PC-3 (cell line): Measurements from ENCODE around the gene ILKAP.

ENCODE experiments used
- CTCF ChIP-seq: fragments of 300-600 bp; sonication (generic); conservative IDR thresholded peaks from 2 replicates; pipeline ENCODE4 v1.5.1; 2017; ENCODE audit warnings: antibody characterized with exemption, low read depth, mild to moderate bottlenecking, low read length
- EZH2 ChIP-seq: fragments of 300-600 bp; sonication (generic); IDR thresholded peaks from one replicate; pipeline ENCODE4 v1.6.1; 2017; ENCODE audit warnings: antibody characterized with exemption, mild to moderate bottlenecking, low read length; ENCODE audit not compliant: unreplicated experiment
- EZH2phosphoT487 ChIP-seq: fragments of 300-600 bp; sonication (generic); IDR thresholded peaks from 2 replicates; pipeline ENCODE4 v1.6.1; 2018; ENCODE audit warnings: mild to moderate bottlenecking, antibody characterized with exemption, low read length, borderline replicate concordance

GRCh38 chr2:238155761-238156694 lies 47.5 kb downstream of the ILKAP start:
- TF ChIP-seq EZH2 (no peak), CTCF (no peak), EZH2phosphoT487 (no peak)
